Measurements from ENCODE around the gene SPESP1. TPM values are rescaled to one million over a fixed set of nuclear protein-coding genes. Genes with fewer than 3 reads are reported as not detected.
"Not testable (repeated sequence)": the region's sequence is repeated elsewhere in the genome, so short reads cannot be mapped to it uniquely, and the experiment has no call there.

The SPESP1 gene
- total and polyA plus RNA-seq, 2 of the 8 experiments (the other 6 are each of a cell fraction or from before 2014, with no cell fraction given) = not detected

GRCh38 chr15:68975651-68976160, 45.4 kb downstream of the SPESP1 start:
- H2BK120ac ChIP-seq (replicated peaks; ENCODE audit: low read depth, low read length); H3K4ac ChIP-seq (replicated peaks; ENCODE audit: insufficient read length, low read depth, low read length); H4K20me1 ChIP-seq (replicated peaks in 1 of 2; ENCODE audit: control insufficient read depth in 1 of 2, insufficient read depth in 2 of 2, low read length in 2 of 2); H3K4me3 ChIP-seq (ENCODE audit: extremely low read depth in 1 of 4, insufficient read depth in 2 of 4, low read depth in 3 of 4, low read length in 4 of 4); H3K23me2 ChIP-seq (ENCODE audit: low read depth, low read length); H4K5ac ChIP-seq (ENCODE audit: insufficient read length, low read depth, low read length); DNase-seq (ENCODE audit: low read depth in 1 of 2, low spot score in 2 of 2); H3K56ac ChIP-seq (replicated peaks; ENCODE audit: insufficient read length, low read depth, low read length); H3K79me1 ChIP-seq (ENCODE audit: low read depth, low read length); H3K27me3 ChIP-seq (replicated peaks in 1 of 4; ENCODE audit: control insufficient read depth in 3 of 4, extremely low read depth in 1 of 4, insufficient read depth in 3 of 4, low read length in 3 of 4); H4K8ac ChIP-seq (ENCODE audit: extremely low read depth, insufficient read depth, low read length); FAIRE-seq; H4K91ac ChIP-seq (replicated peaks; ENCODE audit: insufficient read length, low read length); H3K9ac ChIP-seq (replicated peaks in 1 of 4; ENCODE audit: extremely low read depth in 1 of 4, low read depth in 3 of 4, low read length in 3 of 4); H3K36me3 ChIP-seq (ENCODE audit: control insufficient read depth in 2 of 4, insufficient read depth in 4 of 4, low read length in 3 of 4); H2BK20ac ChIP-seq (ENCODE audit: low read length); H3K23ac ChIP-seq (ENCODE audit: insufficient read length); H2AFZ ChIP-seq (ENCODE audit: low read length); H2BK5ac ChIP-seq (ENCODE audit: low read depth, low read length); H3K18ac ChIP-seq (ENCODE audit: extremely low read depth, low read length); H2BK15ac ChIP-seq (ENCODE audit: low read length); H3K4me1 ChIP-seq (replicated peaks in 1 of 4; ENCODE audit: control insufficient read depth in 3 of 4, insufficient read depth in 4 of 4, low read length in 3 of 4); H3K79me2 ChIP-seq (ENCODE audit: control insufficient read depth in 1 of 2, insufficient read depth in 2 of 2, low read length in 2 of 2); H2AK5ac ChIP-seq (ENCODE audit: low read depth, low read length); H3K4me2 ChIP-seq (ENCODE audit: insufficient read depth in 1 of 2, low read depth in 2 of 2, low read length in 2 of 2); H3K14ac ChIP-seq (ENCODE audit: insufficient read length); H3K27ac ChIP-seq (ENCODE audit: low read depth, low read length); POLR2A ChIA-PET (ENCODE audit: partially characterized antibody); H2BK12ac ChIP-seq (ENCODE audit: low read depth, low read length): not testable (repeated sequence)
- CTCF ChIA-PET (ENCODE audit: partially characterized antibody) = interaction anchor here (0.8 to 1.4 kb wide), 3 partner anchors 19 to 43 kb away, joined by 3 read pairs; no protein-coding TSS in a partner anchor
- peaks cover 0 to 18% of the 10 kb centered on the region in 2 experiments; a peak in 3 of 4 replicates for H3K9me3 ChIP-seq (ENCODE audit: insufficient read depth in 2 of 2, low read depth in 1 of 2, low read length in 1 of 2)
- 96% methylated on average over 16 of the region's 26 CpGs; no CpG with 5 or more reads in 1 of the 2 experiments for WGBS, 2 experiments (ENCODE audit: extremely low coverage in 1 of 2, insufficient coverage in 1 of 2, insufficient read length in 1 of 2, insufficient replicate concordance in 2 of 2, low coverage in 1 of 2, low lambda C conversion rate in 2 of 2, missing lambda C conversion rate in 1 of 2)
